ENCODE results near the gene SUGCT. TPM values are rescaled to one million over a fixed set of nuclear protein-coding genes. Genes with fewer than 3 reads are reported as not detected.

Gene SUGCT
- total RNA-seq, 2 experiments from 2014 or later, result 0.44 to 0.57 TPM

DNA sequence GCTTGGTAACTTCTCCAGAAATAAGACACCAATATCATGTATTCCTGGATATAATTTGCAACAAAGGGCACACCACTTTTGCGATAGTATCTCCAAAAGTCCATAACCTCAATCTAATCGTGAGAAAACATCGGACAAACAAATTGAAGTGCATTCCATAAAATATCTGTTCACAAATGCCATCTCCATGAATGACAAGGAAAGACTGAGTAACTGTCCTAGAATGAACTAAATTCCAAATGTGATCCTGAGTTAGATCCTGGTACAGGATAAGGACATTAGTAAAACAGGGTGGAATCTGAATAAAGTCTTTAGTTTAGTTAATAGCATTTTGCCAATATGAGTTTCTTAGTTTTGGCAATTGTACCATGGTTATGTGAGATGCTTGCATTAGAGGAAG lies 384.2 kb downstream of the SUGCT start:
- no peaks in the 10 kb centered on the region for H3K4me1 Mint-ChIP-seq
- ATAC-seq (ENCODE audit: low read depth), result no peak
- H3K4me3 Mint-ChIP-seq, result no peak overlapping the region
- DNase-seq, result no peak
- peaks cover 3% of the 10 kb centered on the region for H3K27me3 Mint-ChIP-seq
- no peaks in the 10 kb centered on the region for H3K36me3 Mint-ChIP-seq
- POLR2A ChIA-PET, result no interaction called here
- no peak overlapping the region for H3K27ac Mint-ChIP-seq
- no peaks in the 10 kb centered on the region for H3K9me3 Mint-ChIP-seq

DNA sequence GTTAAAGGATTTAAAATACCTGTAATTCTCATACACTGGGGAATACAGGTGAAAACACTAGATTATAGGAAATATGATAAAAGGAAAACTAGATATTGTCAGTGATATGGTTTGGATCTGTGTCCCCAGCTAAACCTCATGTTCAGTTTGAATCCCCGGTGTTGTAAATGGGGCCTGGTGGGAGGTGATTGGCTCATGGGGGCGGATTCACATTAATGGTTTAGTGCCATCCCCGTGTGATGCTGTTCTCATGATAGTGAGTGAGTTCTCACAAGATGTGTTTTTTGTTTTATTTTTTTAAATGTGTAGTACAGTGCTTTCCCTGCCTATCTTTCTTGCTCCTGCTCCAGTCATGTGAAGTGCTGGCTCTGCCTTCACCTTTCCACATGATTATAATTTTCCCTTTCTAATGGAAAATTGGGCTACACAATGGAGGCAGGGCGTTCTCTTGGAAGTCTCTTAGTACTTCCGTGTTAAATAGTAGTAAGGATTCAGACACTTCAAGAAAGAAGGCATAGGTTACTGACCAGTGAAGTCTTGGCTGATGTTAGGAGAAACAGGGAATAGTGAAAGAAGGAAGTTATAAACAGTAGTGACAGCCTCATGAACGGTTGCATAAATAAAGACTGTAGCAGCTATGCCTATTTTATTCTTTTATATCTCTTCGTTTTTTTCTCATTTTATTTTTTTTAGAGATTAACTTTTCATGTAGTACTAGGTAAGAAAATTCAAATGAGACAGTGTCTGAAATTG lies 386.4 kb downstream of the SUGCT start:
- Mint-ChIP-seq H3K4me3 (no peak overlapping the region), H3K36me3 (no peaks in the 10 kb centered on the region), H3K4me1 (no peaks in the 10 kb centered on the region), H3K27me3 (peaks cover 3% of the 10 kb centered on the region), H3K9me3 (no peaks in the 10 kb centered on the region), H3K27ac (no peak overlapping the region)
- POLR2A ChIA-PET, result no interaction called here
- DNase-seq (no peak), ATAC-seq (ENCODE audit: low read depth) (no peak)

DNA sequence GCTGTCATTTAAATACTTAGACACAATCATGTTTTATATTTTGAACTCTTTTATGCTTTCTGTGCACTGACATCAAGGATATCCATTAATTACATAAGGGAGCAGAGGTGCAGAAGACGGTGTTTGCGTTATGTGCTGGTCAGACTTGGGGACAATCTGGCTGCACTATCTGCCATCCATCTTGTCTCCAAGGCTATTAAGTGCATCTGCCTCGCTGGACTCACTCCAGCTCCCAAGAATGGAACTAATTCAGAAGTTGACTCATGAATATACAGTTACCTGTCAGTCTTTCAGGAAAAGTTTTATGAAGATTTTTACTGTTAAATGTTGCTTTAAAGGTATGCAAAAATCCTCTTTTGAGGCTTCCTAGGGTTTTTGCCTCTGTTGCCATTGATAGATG lies 391.0 kb downstream of the SUGCT start:
- no peak for ATAC-seq (ENCODE audit: low read depth)
- Mint-ChIP-seq H3K9me3 (no peaks in the 10 kb centered on the region), H3K27me3 (peaks cover 2% of the 10 kb centered on the region), H3K4me3 (no peak overlapping the region), H3K4me1 (no peaks in the 10 kb centered on the region), H3K36me3 (no peaks in the 10 kb centered on the region), H3K27ac (no peak overlapping the region)
- POLR2A ChIA-PET, result no interaction called here
- no peak for DNase-seq

DNA sequence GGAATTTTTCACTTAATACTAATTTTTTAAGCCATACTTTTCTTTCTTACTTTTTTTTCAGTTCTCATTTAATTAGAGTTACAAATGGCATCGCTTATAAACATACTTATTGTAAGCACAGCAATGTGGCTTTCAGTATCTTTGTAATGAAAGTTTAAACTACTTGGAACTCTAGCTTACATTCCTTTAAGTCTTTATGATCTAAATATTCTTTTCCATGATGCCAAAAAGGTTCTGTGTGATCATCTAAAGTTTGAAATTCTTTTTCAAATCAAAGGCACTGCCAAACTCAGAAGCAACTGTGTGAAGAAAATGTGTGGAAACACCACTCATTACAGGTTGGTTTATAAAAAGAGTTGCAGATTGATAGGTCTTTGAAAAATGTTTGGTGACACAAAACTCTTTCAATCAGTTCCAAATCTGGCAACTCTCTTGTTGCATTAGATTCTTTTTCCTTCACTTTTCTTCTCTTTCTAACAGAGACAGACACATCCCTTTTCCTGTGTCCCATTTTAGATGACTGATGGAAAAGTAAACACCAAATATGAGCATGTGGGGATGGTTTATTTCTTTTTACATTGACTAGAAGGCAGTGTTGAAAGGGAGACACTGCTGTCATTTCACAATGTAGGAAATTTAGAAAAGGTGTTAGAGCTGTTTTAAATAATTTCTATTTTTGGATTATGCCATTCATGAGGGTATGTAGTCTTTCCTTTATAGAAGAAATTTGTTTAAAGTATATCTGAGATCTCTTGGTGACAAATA lies 392.3 kb downstream of the SUGCT start:
- no peak for ATAC-seq (ENCODE audit: low read depth)
- H3K27ac Mint-ChIP-seq, result no peak overlapping the region
- no peak overlapping the region for H3K4me3 Mint-ChIP-seq
- no peak for DNase-seq
- POLR2A ChIA-PET, result no interaction called here
- H3K9me3 Mint-ChIP-seq, result no peaks in the 10 kb centered on the region
- H3K27me3 Mint-ChIP-seq, result peaks cover 2% of the 10 kb centered on the region
- no peaks in the 10 kb centered on the region for H3K36me3 Mint-ChIP-seq
- H3K4me1 Mint-ChIP-seq, result no peaks in the 10 kb centered on the region

DNA sequence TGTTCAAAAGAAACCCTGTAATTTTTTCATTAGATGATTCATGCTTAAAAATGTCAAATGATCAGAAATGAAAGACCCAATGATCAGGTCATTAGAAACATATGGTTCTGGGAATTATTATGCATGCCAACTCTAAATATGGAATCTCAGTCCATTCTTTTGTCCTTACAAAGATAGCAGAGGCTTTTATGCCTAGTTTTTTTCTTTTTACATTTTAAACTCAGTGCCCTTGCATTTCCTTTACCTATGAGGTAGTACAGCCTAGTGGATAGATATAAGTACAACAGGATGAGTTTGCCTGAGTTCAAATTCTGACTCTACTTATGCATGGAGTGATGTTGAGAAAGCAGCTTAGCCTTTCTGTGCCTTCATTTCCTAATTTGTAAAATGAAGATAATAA lies 392.9 kb downstream of the SUGCT start:
- H3K4me3 Mint-ChIP-seq, result no peak overlapping the region
- POLR2A ChIA-PET, result no interaction called here
- H3K27me3 Mint-ChIP-seq, result peaks cover 2% of the 10 kb centered on the region
- DNase-seq, result no peak
- no peaks in the 10 kb centered on the region for H3K4me1 Mint-ChIP-seq
- no peaks in the 10 kb centered on the region for H3K9me3 Mint-ChIP-seq
- no peaks in the 10 kb centered on the region for H3K36me3 Mint-ChIP-seq
- ATAC-seq (ENCODE audit: low read depth), result no peak
- no peak overlapping the region for H3K27ac Mint-ChIP-seq

DNA sequence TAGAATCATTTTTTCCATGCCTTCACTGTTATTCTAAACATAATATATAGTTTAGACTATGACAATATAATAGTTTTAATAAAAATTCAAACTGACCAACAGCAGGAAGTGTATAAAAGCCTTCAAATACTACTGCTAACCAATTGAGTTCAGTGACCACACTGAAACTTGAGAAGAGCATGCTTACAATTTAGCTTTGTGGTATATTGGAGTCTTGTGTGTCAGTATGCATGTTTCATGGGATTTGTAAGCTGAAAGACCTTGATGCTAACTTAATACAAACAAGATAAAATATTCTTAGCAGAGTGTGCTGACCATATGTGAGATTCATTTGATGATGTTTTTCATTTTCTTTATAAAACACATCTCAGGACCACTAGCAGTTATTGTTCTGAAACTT lies 395.5 kb downstream of the SUGCT start:
- Mint-ChIP-seq H3K36me3 (no peaks in the 10 kb centered on the region), H3K4me3 (no peak overlapping the region), H3K9me3 (no peaks in the 10 kb centered on the region), H3K4me1 (no peaks in the 10 kb centered on the region), H3K27me3 (peaks cover 2% of the 10 kb centered on the region), H3K27ac (no peak overlapping the region)
- no peak for DNase-seq
- ATAC-seq (ENCODE audit: low read depth), result no peak
- POLR2A ChIA-PET, result no interaction called here

DNA sequence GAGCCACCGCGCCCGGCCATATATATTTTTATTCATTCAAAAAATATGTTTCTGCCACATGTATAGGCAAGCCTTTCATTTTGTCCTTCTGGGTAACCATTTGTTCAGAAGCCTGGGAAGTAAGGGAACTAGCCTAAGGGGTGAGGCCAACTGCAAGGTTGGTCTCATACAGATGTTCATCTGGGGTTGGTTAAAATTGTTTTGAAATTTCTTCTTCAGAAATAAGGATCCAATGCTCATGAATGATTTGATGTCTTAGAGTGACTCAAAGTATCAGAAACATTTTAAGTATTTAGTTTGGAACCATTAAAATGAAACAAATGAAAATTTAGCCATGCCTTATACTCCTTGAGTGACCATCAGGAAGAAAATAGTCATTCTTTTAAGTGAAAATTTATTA lies 397.2 kb downstream of the SUGCT start:
- ATAC-seq (ENCODE audit: low read depth), result no peak
- Mint-ChIP-seq H3K9me3 (no peaks in the 10 kb centered on the region), H3K27me3 (peaks cover 5% of the 10 kb centered on the region), H3K4me3 (no peak overlapping the region), H3K4me1 (no peaks in the 10 kb centered on the region), H3K27ac (no peak overlapping the region), H3K36me3 (no peaks in the 10 kb centered on the region)
- POLR2A ChIA-PET, result no interaction called here
- DNase-seq, result no peak

DNA sequence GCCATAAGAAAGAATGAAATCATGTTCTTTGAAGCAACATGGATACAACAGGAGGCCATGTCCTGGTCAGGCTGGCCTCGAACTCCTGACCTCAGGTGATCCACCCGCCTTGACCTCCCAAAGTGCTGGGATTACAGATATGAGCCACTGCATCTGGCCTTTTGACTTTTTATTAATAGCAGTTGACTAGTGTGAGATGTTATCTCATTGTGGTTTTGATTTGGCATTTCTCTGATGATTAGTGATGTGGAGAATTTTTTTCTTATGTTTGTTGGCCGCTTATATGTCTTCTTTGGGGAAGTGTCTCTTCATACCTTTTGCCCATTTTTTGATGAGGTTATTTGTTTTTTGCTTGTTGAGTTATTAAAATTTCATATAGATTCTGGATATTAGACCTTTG lies 400.9 kb downstream of the SUGCT start:
- no peaks in the 10 kb centered on the region for H3K4me1 Mint-ChIP-seq
- ATAC-seq (ENCODE audit: low read depth) (no peak), DNase-seq (no peak)
- no peaks in the 10 kb centered on the region for H3K36me3 Mint-ChIP-seq
- POLR2A ChIA-PET, result no interaction called here
- no peak overlapping the region for H3K27ac Mint-ChIP-seq
- H3K27me3 Mint-ChIP-seq, result peaks cover 3% of the 10 kb centered on the region
- no peaks in the 10 kb centered on the region for H3K9me3 Mint-ChIP-seq
- no peak overlapping the region for H3K4me3 Mint-ChIP-seq

DNA sequence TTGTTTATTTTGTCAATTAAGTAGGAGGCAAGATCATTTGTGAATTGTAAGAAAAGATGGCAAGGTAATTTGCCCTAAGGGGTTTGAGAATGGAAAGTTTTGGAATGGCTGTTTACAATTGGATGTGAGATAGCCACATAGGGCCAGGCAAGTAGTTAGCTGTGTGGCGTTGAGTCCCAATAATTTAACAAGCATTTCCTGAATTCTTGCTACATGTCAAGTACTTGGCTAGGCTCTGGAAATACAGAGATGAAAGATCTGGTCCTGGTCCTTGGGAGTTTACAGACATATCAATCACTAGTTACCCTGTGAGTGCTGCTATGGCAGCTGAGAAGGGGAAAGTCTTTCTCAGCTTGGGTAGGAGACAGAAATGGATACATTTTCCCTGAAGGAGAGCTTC lies 401.6 kb downstream of the SUGCT start:
- no peak overlapping the region for H3K4me3 Mint-ChIP-seq
- H3K36me3 Mint-ChIP-seq, result no peaks in the 10 kb centered on the region
- peaks cover 3% of the 10 kb centered on the region for H3K27me3 Mint-ChIP-seq
- H3K27ac Mint-ChIP-seq, result no peak overlapping the region
- no peaks in the 10 kb centered on the region for H3K4me1 Mint-ChIP-seq
- H3K9me3 Mint-ChIP-seq, result no peaks in the 10 kb centered on the region
- POLR2A ChIA-PET, result no interaction called here
- DNase-seq, result no peak
- no peak for ATAC-seq (ENCODE audit: low read depth)

DNA sequence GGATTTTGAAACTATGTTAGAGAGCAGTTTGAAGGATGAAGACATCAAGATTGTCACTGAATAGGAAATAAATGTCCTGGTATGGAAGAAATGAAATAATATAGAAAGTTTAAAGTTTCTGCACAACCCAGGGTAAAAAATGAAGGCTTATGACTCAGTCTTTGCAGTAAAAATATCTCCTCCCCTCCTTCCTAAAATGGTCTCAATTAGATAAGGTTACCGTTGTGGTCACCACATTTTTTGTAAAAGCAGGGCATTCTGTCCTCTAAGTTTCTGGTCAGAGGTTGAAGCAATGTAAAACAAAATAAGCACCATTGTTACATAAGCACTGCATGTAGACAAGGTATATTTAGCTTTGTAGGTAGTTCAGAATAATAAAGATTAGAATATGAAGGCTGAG lies 403.5 kb downstream of the SUGCT start:
- Mint-ChIP-seq H3K27me3 (peaks cover 3% of the 10 kb centered on the region), H3K36me3 (no peaks in the 10 kb centered on the region), H3K9me3 (no peaks in the 10 kb centered on the region), H3K4me3 (no peak overlapping the region), H3K4me1 (no peaks in the 10 kb centered on the region), H3K27ac (no peak overlapping the region)
- ATAC-seq (ENCODE audit: low read depth) (no peak), DNase-seq (no peak)
- POLR2A ChIA-PET, result no interaction called here

DNA sequence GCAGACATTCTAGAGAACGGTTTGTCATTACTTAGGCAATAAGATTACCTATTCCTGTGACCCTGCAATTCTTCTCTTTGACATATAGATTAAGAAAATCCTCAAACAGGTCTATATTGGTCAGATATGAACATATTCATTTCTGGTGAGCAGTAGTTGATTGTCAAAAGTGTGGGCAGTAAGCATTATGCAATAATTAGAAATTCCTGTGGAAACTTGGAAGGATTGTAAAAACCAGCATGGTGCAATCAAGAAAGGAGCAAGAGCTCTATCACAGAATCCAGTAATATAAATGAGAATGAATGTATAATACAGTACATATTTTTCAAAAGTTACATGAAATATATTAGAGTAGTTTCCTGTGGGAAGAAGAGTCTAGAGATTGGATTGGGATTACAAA lies 406.5 kb downstream of the SUGCT start:
- Mint-ChIP-seq H3K4me3 (no peak overlapping the region), H3K9me3 (no peaks in the 10 kb centered on the region), H3K27ac (no peak overlapping the region), H3K4me1 (no peaks in the 10 kb centered on the region), H3K27me3 (no peaks in the 10 kb centered on the region), H3K36me3 (no peaks in the 10 kb centered on the region)
- no peak for DNase-seq
- ATAC-seq (ENCODE audit: low read depth), result no peak
- POLR2A ChIA-PET, result no interaction called here

DNA sequence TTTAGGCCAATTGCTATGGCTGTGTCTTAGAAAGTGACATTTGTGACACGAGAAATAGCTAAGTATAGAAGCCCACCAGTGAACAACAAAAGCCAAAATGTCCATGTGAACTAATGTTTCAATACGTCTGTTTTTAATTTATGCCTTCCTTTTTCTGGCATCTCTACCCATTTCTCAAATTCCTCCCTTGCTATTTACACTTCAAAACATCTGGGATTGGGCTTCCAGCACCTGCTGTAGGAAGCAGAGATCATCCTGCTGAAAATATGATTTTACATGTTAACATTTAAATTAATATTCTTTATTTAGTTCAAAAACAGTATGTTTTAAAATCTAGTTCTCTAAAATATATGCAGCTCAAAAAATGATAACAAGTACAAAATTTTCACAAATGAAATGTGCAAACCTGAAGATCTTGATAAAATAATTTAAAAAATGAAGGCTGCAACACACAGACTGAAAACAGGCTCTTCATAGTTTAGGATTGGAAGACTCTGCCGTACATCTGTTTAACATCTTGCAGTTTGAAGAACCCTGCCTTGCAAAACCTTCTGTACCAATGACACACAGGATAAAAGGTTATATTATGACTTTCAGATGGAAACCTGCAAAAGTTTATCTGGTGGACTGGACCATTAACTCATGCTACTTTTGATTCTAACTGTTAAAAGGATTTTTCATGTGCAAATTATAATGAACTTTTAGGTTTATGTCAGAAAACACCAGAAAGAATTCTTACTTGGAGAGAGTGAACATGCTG lies 408.4 kb downstream of the SUGCT start:
- ATAC-seq (ENCODE audit: low read depth) (no peak), DNase-seq (no peak)
- Mint-ChIP-seq H3K27ac (no peak overlapping the region), H3K36me3 (no peaks in the 10 kb centered on the region), H3K9me3 (no peaks in the 10 kb centered on the region), H3K27me3 (no peaks in the 10 kb centered on the region), H3K4me3 (no peak overlapping the region), H3K4me1 (no peaks in the 10 kb centered on the region)
- POLR2A ChIA-PET, result no interaction called here

DNA sequence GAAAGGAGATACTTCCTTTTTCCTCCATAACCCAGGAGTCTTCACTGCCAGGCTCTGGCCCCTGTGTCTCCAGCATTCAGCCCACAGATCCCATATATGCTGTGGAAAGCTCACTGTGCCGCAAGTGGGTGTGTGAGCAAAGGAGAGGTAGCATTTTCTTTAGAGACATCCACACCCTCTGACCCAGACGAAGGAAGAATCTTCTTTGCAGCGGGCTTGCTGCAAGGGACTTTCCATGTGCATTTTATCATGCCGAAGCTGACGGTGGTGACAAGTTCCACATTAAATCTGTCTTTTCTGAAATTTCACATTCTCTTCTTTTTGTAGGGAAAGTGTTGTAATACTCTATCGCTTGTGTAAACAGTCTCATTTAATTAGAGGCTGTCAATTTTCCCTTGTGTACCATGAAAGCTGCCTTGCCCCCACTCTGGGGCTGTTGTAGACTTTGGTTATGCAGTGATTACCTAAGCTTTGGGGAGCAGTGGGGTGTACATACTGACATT lies 409.5 kb downstream of the SUGCT start:
- no peak for DNase-seq
- Mint-ChIP-seq H3K36me3 (no peaks in the 10 kb centered on the region), H3K27me3 (no peaks in the 10 kb centered on the region), H3K27ac (no peak overlapping the region), H3K9me3 (no peaks in the 10 kb centered on the region), H3K4me1 (no peaks in the 10 kb centered on the region), H3K4me3 (no peak overlapping the region)
- POLR2A ChIA-PET, result no interaction called here
- no peak for ATAC-seq (ENCODE audit: low read depth)

DNA sequence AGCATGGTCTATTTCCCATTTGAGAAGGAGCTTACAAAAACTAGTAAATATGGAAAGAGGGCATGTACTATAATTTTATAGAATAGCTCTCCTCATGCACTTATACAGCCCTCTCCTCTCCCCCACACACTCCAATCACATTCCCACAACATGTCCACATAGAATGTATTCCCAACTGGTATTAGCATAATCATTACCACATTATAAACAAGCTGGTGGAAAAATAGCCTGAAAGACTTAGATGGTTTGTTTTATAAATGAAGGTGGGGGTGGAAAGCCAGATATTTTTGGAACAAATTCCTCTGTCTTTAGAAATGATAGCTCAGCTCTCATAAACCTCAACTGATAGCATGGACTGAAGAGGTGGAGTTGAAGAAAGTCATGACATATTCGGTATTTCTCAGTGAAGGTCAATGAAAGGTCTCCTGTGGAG lies 410.1 kb downstream of the SUGCT start:
- H3K9me3 Mint-ChIP-seq, result no peaks in the 10 kb centered on the region
- H3K27me3 Mint-ChIP-seq, result no peaks in the 10 kb centered on the region
- H3K36me3 Mint-ChIP-seq, result no peaks in the 10 kb centered on the region
- POLR2A ChIA-PET, result no interaction called here
- DNase-seq, result no peak
- H3K4me1 Mint-ChIP-seq, result no peaks in the 10 kb centered on the region
- H3K27ac Mint-ChIP-seq, result no peak overlapping the region
- no peak overlapping the region for H3K4me3 Mint-ChIP-seq
- no peak for ATAC-seq (ENCODE audit: low read depth)

Data from activated naive CD8-positive, alpha-beta T cell treated with anti-CD3 and anti-CD28 coated beads, Interleukin-2, amount 10 ng/mL, durations not matched to agents 7 days and 5 days (primary cell).